Endothelial cell of umbilical vein (primary cell): Measurements from ENCODE around the gene ZNF581. TPM values are rescaled to one million over a fixed set of nuclear protein-coding genes. Genes with fewer than 3 reads are reported as not detected.

Experiments used
- BruUV-seq: library from RNA; stranded (reverse); fragments of 400-500 nt; replicated peaks from 2 replicates; lab custom pipeline; 2021; lab: Mats Ljungman, UMichigan
- CTCF ChIA-PET: fragments of 300-600, 350-600 bp; sonication (Branson Sonifier 250); formaldehyde crosslinking; loops from one replicate; lab custom pipeline; 2021; ENCODE audit warnings: antibody characterized with exemption, inconsistent platforms; lab: Charles Lee
- POLR2A ChIA-PET: fragments of 300-600, 350-600 bp; sonication (Branson Sonifier 250); formaldehyde crosslinking; loops from one replicate; lab custom pipeline; 2021; ENCODE audit warnings: antibody characterized with exemption, inconsistent platforms; lab: Charles Lee
- DNase-seq: peaks from one replicate; pipeline ENCODE4 v3.0.0-alpha.2; 2011; ENCODE audit warnings: low read depth, low spot score
- FAIRE-seq: peaks from 2 replicates; lab custom pipeline; 2011; peaks lifted over from hg19 to GRCh38; lab: Jason Lieb, UNC
- H2AFZ ChIP-seq: 2 replicates; pipeline ENCODE4 v1.6.0; 2012; ENCODE audit warnings: low read depth, low read length, control low read depth, inconsistent platforms
- H3K27ac ChIP-seq: 2 replicates; pipeline ENCODE4 v1.5.1; 2011; ENCODE audit warnings: low read depth, mild to moderate bottlenecking, control low read depth, low read length, moderate library complexity; ENCODE audit not compliant: insufficient read depth
- H3K27me3 ChIP-seq, 2 experiments: 2 replicates each; pipeline versions ENCODE4 v1.6.0 to v1.6.1; 2011; ENCODE audit warnings: low read length in 2 of 2, mixed read lengths in 1 of 2; ENCODE audit not compliant: control insufficient read depth in 2 of 2, insufficient read depth in 2 of 2
- H3K36me3 ChIP-seq, 2 experiments: 2 replicates in 1 of 2; 3 replicates in 1 of 2; pipeline ENCODE4 v1.5.1; 2011; ENCODE audit warnings: low read length in 2 of 2, mild to moderate bottlenecking in 1 of 2, moderate library complexity in 1 of 2; ENCODE audit not compliant: control insufficient read depth in 2 of 2, insufficient read depth in 2 of 2; ENCODE audit errors: extremely low read depth in 1 of 2
- H3K4me1 ChIP-seq: 3 replicates; pipeline ENCODE4 v1.5.1; 2011; ENCODE audit warnings: mild to moderate bottlenecking, low read length; ENCODE audit not compliant: control insufficient read depth, insufficient read depth; ENCODE audit errors: extremely low read depth
- H3K4me2 ChIP-seq: 2 replicates; pipeline ENCODE4 v1.6.1; 2011; ENCODE audit warnings: low read length, control low read depth, mixed read lengths; ENCODE audit not compliant: insufficient read depth
- H3K4me3 ChIP-seq, 3 experiments: fragments of 200-600 bp in 1 of 3; sonication (generic), shearing (Covaris generic) in 1 of 3; replicated peaks in 1 of 3; 2 replicates each; pipeline ENCODE4 v1.5.1; 2011 to 2016; ENCODE audit warnings: control low read depth in 3 of 3, low read length in 3 of 3, mild to moderate bottlenecking in 2 of 3, inconsistent platforms in 1 of 3, low read depth in 1 of 3, moderate library complexity in 1 of 3; ENCODE audit not compliant: insufficient read depth in 1 of 3
- H3K79me2 ChIP-seq: 2 replicates; pipeline ENCODE4 v1.6.0; 2012; ENCODE audit warnings: low read length, inconsistent platforms; ENCODE audit not compliant: control insufficient read depth, insufficient read depth
- H3K9ac ChIP-seq: replicated peaks from 2 replicates; pipeline ENCODE3; 2011; ENCODE audit warnings: low read length, control low read depth; ENCODE audit not compliant: insufficient read depth; ENCODE audit errors: extremely low read depth
- H3K9me1 ChIP-seq: replicated peaks from 3 replicates; pipeline ENCODE4 v1.6.0; 2011; ENCODE audit warnings: mild to moderate bottlenecking, low read length; ENCODE audit not compliant: control insufficient read depth, insufficient read depth; ENCODE audit errors: extremely low read depth
- H3K9me3 ChIP-seq: replicated peaks from 2 replicates; pipeline ENCODE4 v1.5.1; 2012; ENCODE audit warnings: low read length, inconsistent platforms; ENCODE audit not compliant: control insufficient read depth, insufficient read depth
- H4K20me1 ChIP-seq: replicated peaks from 2 replicates; pipeline ENCODE3; 2011; ENCODE audit warnings: mild to moderate bottlenecking, low read length; ENCODE audit not compliant: control insufficient read depth, insufficient read depth; ENCODE audit errors: extremely low read depth
- CTCF ChIP-seq, 2 donors: IDR thresholded peaks; 1 replicate in 1 of 2; 2 replicates in 1 of 2; pipeline ENCODE4 v1.5.1; 2011; ENCODE audit warnings: low read length in 2 of 2, mild to moderate bottlenecking in 2 of 2, moderate library complexity in 2 of 2, control low read depth in 1 of 2, inconsistent platforms in 1 of 2, low read depth in 1 of 2; ENCODE audit not compliant: insufficient read depth in 1 of 2; ENCODE audit errors: extremely low read depth in 1 of 2
- EZH2 ChIP-seq: IDR thresholded peaks from 2 replicates; pipeline ENCODE4 v1.6.1; 2012; ENCODE audit warnings: borderline replicate concordance, low read depth, mild to moderate bottlenecking, moderate library complexity, low read length, inconsistent platforms; ENCODE audit not compliant: severe bottlenecking
- FOS ChIP-seq: IDR thresholded peaks from 2 replicates; pipeline ENCODE4 v1.6.1; 2011; ENCODE audit warnings: mild to moderate bottlenecking, low read length, moderate library complexity, borderline replicate concordance; ENCODE audit not compliant: insufficient read depth
- GATA2 ChIP-seq: IDR thresholded peaks from 2 replicates; pipeline ENCODE4 v1.7.0; 2011; ENCODE audit warnings: low read depth, mild to moderate bottlenecking, moderate library complexity, mixed read lengths, low read length; ENCODE audit not compliant: insufficient read length, insufficient read depth
- JUN ChIP-seq: IDR thresholded peaks from 2 replicates; pipeline ENCODE4 v1.6.1; 2011; ENCODE audit warnings: borderline replicate concordance, low read depth; ENCODE audit not compliant: insufficient read length, insufficient read depth
- MAX ChIP-seq: IDR thresholded peaks from 2 replicates; pipeline ENCODE4 v1.6.1; 2011; ENCODE audit not compliant: insufficient read depth, insufficient read length
- MYC ChIP-seq: IDR thresholded peaks from one replicate; pipeline ENCODE4 v1.6.1; 2011; ENCODE audit warnings: mild to moderate bottlenecking, low read depth, low read length
- POLR2A ChIP-seq: IDR thresholded peaks from 2 replicates; pipeline ENCODE4 v1.6.1; 2012; ENCODE audit warnings: low read depth, mild to moderate bottlenecking, control low read depth, low read length
- POLR2AphosphoS5 ChIP-seq: IDR thresholded peaks from 2 replicates; pipeline ENCODE4 v1.6.1; 2012; ENCODE audit warnings: low read depth, mild to moderate bottlenecking, control low read depth, low read length, moderate library complexity; ENCODE audit not compliant: insufficient read depth
- dilution Hi-C: fragments of 300-500 bp; cut with MboI; formaldehyde crosslinking; loops from one replicate; pipeline ENCODE4 v1.15.0; 2019; ENCODE audit warnings: low sequenced_read_pairs; ENCODE audit not compliant: extremely low pct_ligation_motif_present
- intact Hi-C: fragments of 100-400 bp; cut with micrococcal nuclease; formaldehyde crosslinking; loops from one replicate; pipeline ENCODE4 v1.10.0; 2022
- polyA plus RNA-seq, 4 experiments: library from polyadenylated mRNA; depleted of rRNA in 3 of 4; stranded (reverse) in 3 of 4; unstranded in 1 of 4; fragments of >200 nt; gene quantifications; 2 replicates each; pipeline versions ENCODE4 v1.2.1 to v1.2.3, GENCODE V29; 2011 to 2012; ENCODE audit warnings: missing spikeins in 1 of 4
- total RNA-seq: library from RNA; stranded (reverse); gene quantifications from 2 replicates; pipeline ENCODE4 v1.2.3, GENCODE V29; 2021

ZNF581 gene
- total and polyA plus RNA-seq, 2 donors (not counting 3 experiments of a cell fraction or from before 2014, with no cell fraction given): 31.4 to 32.3 TPM

GRCh38 chr19:55598034-55598433 is 45.4 kb upstream of the ZNF581 start:
- intact Hi-C loops: loop anchor here (2.0 kb wide), 2 partner anchors 17 to 81 kb away; partner anchors contain the start of gene ZNF579
- POLR2A ChIA-PET: interaction anchor here (0.6 to 1.8 kb wide), 2 partner anchors 26 to 341 kb away, joined by 7 to 8 read pairs; partner anchors contain the start of gene ZNF784
- Histone ChIP-seq H3K9me1 (no peaks in the 10 kb centered on the region), H3K4me2 (no peak overlapping the region), H3K79me2 (peaks cover 2% of the 10 kb centered on the region), H4K20me1 (no peaks in the 10 kb centered on the region), H3K9me3 (no peaks in the 10 kb centered on the region), H3K9ac (no peak overlapping the region), H3K27me3 (no peaks in the 10 kb centered on the region), H3K27ac (no peak overlapping the region), H2AFZ (no peak overlapping the region), H3K36me3 (peaks cover 3 to 14% of the 10 kb centered on the region in 2 experiments), H3K4me3 (no peak overlapping the region), H3K4me1 (peaks cover 8% of the 10 kb centered on the region)
- CTCF ChIA-PET: interaction anchor here (1.3 kb wide), 1 partner anchor 42 kb away, joined by 4 read pairs; no protein-coding TSS in a partner anchor
- no peak for DNase-seq
- FAIRE-seq: no peak
- dilution Hi-C loops: no loop called here
- TF ChIP-seq POLR2AphosphoS5 (no peak), MYC (no peak), POLR2A (no peak), JUN (no peak), FOS (no peak), GATA2 (no peak), EZH2 (no peak), CTCF (IDR thresholded peaks at IDR 0.05; ENCODE audit: extremely low read depth in 1 of 2, insufficient read depth in 1 of 2, low read depth in 1 of 2, low read length in 2 of 2) (no peak), MAX (no peak)
- no TSS peak for BruUV-seq
